Kidney (tissue), 14 donors: ENCODE data around the gene KNDC1. TPM values are rescaled to one million over a fixed set of nuclear protein-coding genes. Genes with fewer than 3 reads are reported as not detected.
A peak's percentile ranks its signal among the peaks of the same experiment; 100 is the strongest.

Experiments
- DNase-seq, 5 donors: peaks; one replicate each; pipeline ENCODE4 v3.0.0-alpha.2; 2013 to 2020
- FAIRE-seq: peaks from 2 replicates; lab custom pipeline; 2012; peaks lifted over from hg19 to GRCh38; lab: Jason Lieb, UNC
- H3K27ac ChIP-seq, 2 donors: one replicate each; pipeline ENCODE4 v1.7.0; 2013; ENCODE audit warnings: low read depth in 2 of 2, low read length in 2 of 2, inconsistent platforms in 1 of 2
- H3K27me3 ChIP-seq: one replicate; pipeline ENCODE4 v1.7.1; 2013; ENCODE audit warnings: low read length, inconsistent platforms; ENCODE audit not compliant: control insufficient read depth, insufficient read depth
- H3K36me3 ChIP-seq, 3 donors: one replicate each; pipeline versions ENCODE4 v1.7.0 to v1.7.1; 2013; ENCODE audit warnings: low read length in 3 of 3, control low read depth in 1 of 3, inconsistent platforms in 1 of 3; ENCODE audit not compliant: insufficient read depth in 3 of 3, control insufficient read depth in 2 of 3
- H3K4me1 ChIP-seq, 3 donors: one replicate each; pipeline versions ENCODE4 v1.7.0 to v1.7.1; 2013; ENCODE audit warnings: low read length in 3 of 3, inconsistent platforms in 1 of 3, low read depth in 1 of 3; ENCODE audit not compliant: control insufficient read depth in 2 of 3, insufficient read depth in 2 of 3
- H3K4me3 ChIP-seq, 3 donors: one replicate each; pipeline versions ENCODE4 v1.7.0 to v1.8.1; 2013; ENCODE audit warnings: low read length in 3 of 3, control low read depth in 1 of 3, inconsistent platforms in 1 of 3
- H3K9ac ChIP-seq, 3 donors: one replicate each; pipeline versions ENCODE4 v1.7.0 to v1.7.1; 2013; ENCODE audit warnings: low read length in 3 of 3, control low read depth in 1 of 3, inconsistent platforms in 1 of 3
- H3K9me3 ChIP-seq, 3 donors: one replicate each; pipeline versions ENCODE4 v1.7.0 to v1.7.1; 2013; ENCODE audit warnings: low read length in 3 of 3, control low read depth in 1 of 3, inconsistent platforms in 1 of 3; ENCODE audit not compliant: control insufficient read depth in 2 of 3, insufficient read depth in 1 of 3
- CTCF ChIP-seq: IDR thresholded peaks from 3 replicates; pipeline ENCODE4 v1.5.1; 2012; ENCODE audit warnings: mild to moderate bottlenecking, moderate library complexity, borderline replicate concordance; ENCODE audit not compliant: insufficient read depth; ENCODE audit errors: extremely low read depth
- intact Hi-C: fragments of 100-400 bp; cut with DNase I; formaldehyde crosslinking; loops from one replicate; pipeline ENCODE4 v1.11.1; 2022
- polyA plus RNA-seq: library from polyadenylated mRNA; stranded (reverse); fragments of 350-450 nt; fragmentation: Illumina TruSeq; extraction: RNeasy Lipid Tissue Mini Kit (QIAGEN cat#74804); gene quantifications from one replicate; pipeline ENCODE4 v1.2.3, GENCODE V29; 2014; ENCODE audit warnings: low read depth, low replicate concordance; ENCODE audit not compliant: insufficient read depth
- total RNA-seq: library from RNA; stranded (reverse); fragmentation: NEBNext Ultra II Directional; extraction: Animal tissue kit (Norgen Biotek cat#: 25700); gene quantifications from one replicate; pipeline ENCODE4 v1.2.1, GENCODE V29; 2021
- donor health status: control.
- donor health status: control.
- donor health status: control.
- donor health status: control.
- donor health status: control.
- donor health status: DM: yes; HTN: yes; CAD: no.
- donor health status: Normal renal cell carcinoma (clear cell type).

KNDC1 gene
- total and polyA plus RNA-seq, 2 donors from 2014 or later, result 0.43 to 8.7 TPM

- Histone ChIP-seq H3K27ac (no peak overlapping the region), H3K36me3 (no peaks in the 10 kb centered on the region), H3K27me3 (no peaks in the 10 kb centered on the region), H3K4me3 (no peak overlapping the region), H3K9me3 (no peaks in the 10 kb centered on the region), H3K9ac (no peak overlapping the region), H3K4me1 (peaks cover 0 to 7% (median 0%) of the 10 kb centered on the region in 3 donors)
- intact Hi-C loops, result no loop called here
- TF ChIP-seq CTCF, result no peak
- FAIRE-seq (no peak), DNase-seq (no peak)
These were observed 106.2 kb downstream of the KNDC1 start for GRCh38 chr10:133266056-133266795.

GRCh38 chr10:133267293-133267692, 107.3 kb downstream of the KNDC1 start:
- TF ChIP-seq CTCF, result no peak
- Histone ChIP-seq H3K27me3 (no peaks in the 10 kb centered on the region), H3K9me3 (no peaks in the 10 kb centered on the region), H3K36me3 (no peaks in the 10 kb centered on the region), H3K9ac (no peak overlapping the region), H3K4me3 (no peak overlapping the region), H3K4me1 (peaks cover 0 to 6% (median 0%) of the 10 kb centered on the region in 3 donors), H3K27ac (no peak overlapping the region)
- DNase-seq (peak in 1 of 5 donors; percentile 73), FAIRE-seq (no peak)
- intact Hi-C loops, result no loop called here

- peaks cover 0 to under 1% (median 0%) of the 10 kb centered on the region in 3 donors for H3K4me1 ChIP-seq
- no peak overlapping the region for H3K27ac ChIP-seq
- TF ChIP-seq CTCF, result no peak
- DNase-seq (peak in 1 of 5 donors; percentile 73), FAIRE-seq (no peak)
- intact Hi-C loops, result no loop called here
- H3K9ac ChIP-seq, result no peak overlapping the region
- no peaks in the 10 kb centered on the region for H3K36me3 ChIP-seq
- H3K27me3 ChIP-seq, result no peaks in the 10 kb centered on the region
- H3K4me3 ChIP-seq, result no peak overlapping the region
- no peaks in the 10 kb centered on the region for H3K9me3 ChIP-seq
These were observed 107.8 kb downstream of the KNDC1 start for GRCh38 chr10:133267829-133268228.

GRCh38 chr10:133268532-133268931, 108.5 kb downstream of the KNDC1 start:
- no peak overlapping the region for H3K4me3 ChIP-seq

More at GRCh38 chr10:133268532-133268931, 108.5 kb downstream of the KNDC1 start:
- Histone ChIP-seq H3K9me3 (no peaks in the 10 kb centered on the region), H3K9ac (no peak overlapping the region), H3K27me3 (no peaks in the 10 kb centered on the region), H3K36me3 (no peaks in the 10 kb centered on the region), H3K4me1 (no peaks in the 10 kb centered on the region), H3K27ac (no peak overlapping the region)
- no peak for FAIRE-seq
- TF ChIP-seq CTCF, result no peak
- intact Hi-C loops, result no loop called here
- peak in 1 of 5 donors; percentile 71 for DNase-seq
